ENCODE data around the gene FGFR4. TPM values are rescaled to one million over a fixed set of nuclear protein-coding genes. Genes with fewer than 3 reads are reported as not detected.
A peak's percentile ranks its signal among the peaks of the same experiment; 100 is the strongest.

The FGFR4 gene
- total and polyA plus RNA-seq, 2 donors (not counting 1 experiment from before 2014, with no cell fraction given) = 1.2 to 2.7 TPM

GRCh38 chr5:177071666-177072385, 14.9 kb upstream of the FGFR4 start:
- Mint-ChIP-seq H3K27ac (peak overlapping the region; percentile 66), H3K4me3 (peak overlapping the region; percentile 64), H3K4me1 (peaks cover 31% of the 10 kb centered on the region), H3K27me3 (no peaks in the 10 kb centered on the region), H3K9me3 (ENCODE audit: insufficient read depth) (no peaks in the 10 kb centered on the region)
- peak overlapping the region; percentile 68 for H3K4me2 ChIP-seq (replicated peaks; ENCODE audit: low read depth, low read length, poor library complexity, severe bottlenecking)
- WGBS (ENCODE audit: insufficient coverage) = 25% methylated on average over 4 of the region's 6 CpGs
- POLR2A ChIA-PET = interaction anchor here (0.5 to 0.7 kb wide), 3 partner anchors 61 to 86 kb away, joined by 3 to 4 read pairs (median 3); no protein-coding TSS in a partner anchor
- peak overlapping the region; percentile 33 for H2AFZ ChIP-seq (ENCODE audit: insufficient read depth, low read depth, low read length, poor library complexity, severe bottlenecking)
- no peaks in the 10 kb centered on the region for H3K79me2 ChIP-seq (ENCODE audit: control insufficient read depth, insufficient read depth, low read length)
- no peaks in the 10 kb centered on the region for H3K36me3 ChIP-seq (replicated peaks in 1 of 2; ENCODE audit: control extremely low read depth in 1 of 2, control insufficient read depth in 1 of 2, extremely low read depth in 1 of 2, insufficient read depth in 2 of 2, low read length in 1 of 2)
- H3K27me3 ChIP-seq (replicated peaks in 1 of 4; ENCODE audit: control extremely low read depth in 1 of 4, control insufficient read depth in 3 of 4, insufficient read depth in 4 of 4, low read length in 3 of 4) = no peaks in the 10 kb centered on the region
- H3K27ac ChIP-seq (ENCODE audit: low read length in 2 of 2) = peak overlapping the region; percentile 11 to 79
- intact Hi-C loops (cut with micrococcal nuclease) = loop anchor here (1.0 to 2.0 kb wide), 3 partner anchors 14 to 49 kb away; partner anchors contain the start of genes FGFR4 and ZNF346
- ATAC-seq (ENCODE audit: low read depth) = peak; percentile 88
- peak overlapping the region; percentile 24 for H3K9ac ChIP-seq (ENCODE audit: low read length)
- TF ChIP-seq CTCF (IDR thresholded peaks at IDR 0.05) (peak; percentile 95), EZH2 (IDR thresholded peaks at IDR 0.05; ENCODE audit: borderline replicate concordance, insufficient read depth, low read depth, low read length, poor library complexity, severe bottlenecking) (no peak)
- H3K4me1 ChIP-seq (ENCODE audit: control insufficient read depth in 2 of 2, insufficient read depth in 2 of 2, low read length in 2 of 2) = peaks cover 25 to 33% of the 10 kb centered on the region in 2 donors
- CTCF ChIA-PET = interaction anchor here (0.6 to 7.3 kb wide), 25 partner anchors 9 to 439 kb away, joined by 3 to 82 read pairs (median 5); partner anchors contain the start of genes FGFR4 and ZNF346
- peak overlapping the region in 3 of 5 experiments; percentile 11 to 25 (median 23) for H3K4me3 ChIP-seq (ENCODE audit: control extremely low read depth in 1 of 5, extremely low read depth in 1 of 5, insufficient read depth in 1 of 5, low read depth in 2 of 5, low read length in 4 of 5)
- DNase-seq = peak; percentile 90
- H3K9me3 ChIP-seq (ENCODE audit: control extremely low read depth in 1 of 3, control insufficient read depth in 2 of 3, insufficient read depth in 1 of 3, low read length in 2 of 3) = peaks cover 0 to 4% (median 0%) of the 10 kb centered on the region in 3 donors
- no peaks in the 10 kb centered on the region for H4K20me1 ChIP-seq (ENCODE audit: control insufficient read depth, insufficient read depth, low read length, poor library complexity, severe bottlenecking)

GRCh38 chr5:177077335-177077734, 9.4 kb upstream of the FGFR4 start:
- no peak overlapping the region for H3K4me2 ChIP-seq (replicated peaks; ENCODE audit: low read depth, low read length, poor library complexity, severe bottlenecking)
- no peak overlapping the region for H3K4me3 Mint-ChIP-seq
- ChIA-PET POLR2A (no interaction called here), CTCF (no interaction called here)
- ATAC-seq (ENCODE audit: low read depth) (no peak), DNase-seq (no peak)
- no peaks in the 10 kb centered on the region for H4K20me1 ChIP-seq (ENCODE audit: control insufficient read depth, insufficient read depth, low read length, poor library complexity, severe bottlenecking)
- peaks cover 3 to 4% of the 10 kb centered on the region in 2 donors for H3K4me1 ChIP-seq (ENCODE audit: control insufficient read depth in 2 of 2, insufficient read depth in 2 of 2, low read length in 2 of 2)
- H3K27me3 Mint-ChIP-seq = no peaks in the 10 kb centered on the region
- H3K9ac ChIP-seq (ENCODE audit: low read length) = no peak overlapping the region
- WGBS (ENCODE audit: insufficient coverage) = 100% methylated on average over 1 of the region's 2 CpGs
- H3K27ac ChIP-seq (ENCODE audit: low read length in 2 of 2) = no peak overlapping the region
- no peaks in the 10 kb centered on the region for H3K9me3 ChIP-seq (ENCODE audit: control extremely low read depth in 1 of 3, control insufficient read depth in 2 of 3, insufficient read depth in 1 of 3, low read length in 2 of 3)
- H3K4me3 ChIP-seq (ENCODE audit: control extremely low read depth in 1 of 5, extremely low read depth in 1 of 5, insufficient read depth in 1 of 5, low read depth in 2 of 5, low read length in 4 of 5) = no peak overlapping the region
- H3K27ac Mint-ChIP-seq = no peak overlapping the region
- peaks cover 5% of the 10 kb centered on the region for H3K4me1 Mint-ChIP-seq
- intact Hi-C loops (cut with micrococcal nuclease) = no loop called here
- no peak for TF ChIP-seq CTCF (IDR thresholded peaks at IDR 0.05)
- no peak for TF ChIP-seq EZH2 (IDR thresholded peaks at IDR 0.05; ENCODE audit: borderline replicate concordance, insufficient read depth, low read depth, low read length, poor library complexity, severe bottlenecking)
- H3K27me3 ChIP-seq (replicated peaks in 1 of 4; ENCODE audit: control extremely low read depth in 1 of 4, control insufficient read depth in 3 of 4, insufficient read depth in 4 of 4, low read length in 3 of 4) = no peaks in the 10 kb centered on the region
- H2AFZ ChIP-seq (ENCODE audit: insufficient read depth, low read depth, low read length, poor library complexity, severe bottlenecking) = no peak overlapping the region
- H3K79me2 ChIP-seq (ENCODE audit: control insufficient read depth, insufficient read depth, low read length) = no peaks in the 10 kb centered on the region
- no peaks in the 10 kb centered on the region for H3K36me3 ChIP-seq (replicated peaks in 1 of 2; ENCODE audit: control extremely low read depth in 1 of 2, control insufficient read depth in 1 of 2, extremely low read depth in 1 of 2, insufficient read depth in 2 of 2, low read length in 1 of 2)
- H3K9me3 Mint-ChIP-seq (ENCODE audit: insufficient read depth) = no peaks in the 10 kb centered on the region

Measured in B cell (primary cell).